Measurements from ENCODE around the gene LYPLAL1.

The LYPLAL1 gene

DNA sequence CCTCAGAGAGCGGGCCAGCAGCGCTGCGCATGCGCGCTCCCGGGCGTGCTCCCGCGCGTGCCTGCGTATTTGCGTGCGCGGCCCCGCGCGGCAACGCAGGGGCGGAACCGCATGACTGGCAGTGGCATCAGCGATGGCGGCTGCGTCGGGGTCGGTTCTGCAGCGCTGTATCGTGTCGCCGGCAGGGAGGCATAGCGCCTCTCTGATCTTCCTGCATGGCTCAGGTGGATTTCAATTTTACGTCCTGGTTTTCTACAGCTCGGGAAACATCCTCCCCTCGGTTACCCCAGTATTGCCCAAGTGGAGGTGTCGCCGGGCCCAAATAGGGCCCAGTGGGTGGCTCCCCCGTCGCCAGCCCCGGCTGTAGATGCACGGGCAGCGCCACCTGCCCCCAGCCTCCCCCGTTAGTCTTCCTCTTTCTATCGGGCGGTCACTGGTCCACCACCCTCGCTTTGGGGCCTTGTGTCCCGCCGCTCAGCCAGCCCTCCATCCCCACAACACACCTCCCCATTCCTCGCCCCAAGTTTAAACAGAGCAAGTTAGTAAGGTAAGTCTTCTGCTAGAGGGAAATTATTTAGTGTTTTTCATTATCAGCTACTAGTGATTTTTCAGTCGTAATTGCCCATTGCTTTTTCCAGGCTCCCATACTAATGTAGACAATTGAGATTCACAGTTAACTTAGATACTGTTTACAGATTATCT is at the start of gene LYPLAL1:
Gene LYPLAL1 (plus strand): TSS at position 121 of the 702 bp plus-strand sequence. CDS start 13 bp downstream, at position 134.
- DNase-seq (ENCODE audit: low read depth), result peak; percentile 88

DNA sequence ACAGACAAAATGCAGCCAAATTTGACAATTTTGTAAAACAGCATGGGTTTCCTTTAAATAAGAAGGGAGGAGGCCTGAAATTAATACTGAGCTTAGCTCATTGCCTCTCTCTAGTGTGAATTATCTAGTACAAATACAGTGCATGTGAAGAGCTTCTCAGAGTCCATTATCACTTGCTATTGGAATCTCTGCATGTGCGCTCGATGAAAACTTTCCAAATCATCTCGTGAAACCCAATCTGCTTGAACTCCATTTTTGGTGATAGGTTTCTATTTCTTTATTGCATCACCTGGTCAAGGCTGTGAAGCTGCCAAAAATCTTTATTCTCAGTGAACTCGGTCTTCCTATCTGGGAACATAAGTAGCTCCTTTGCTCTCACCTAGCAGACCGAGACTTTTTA is 49.5 kb upstream of the LYPLAL1 start:
- DNase-seq (ENCODE audit: low read depth), result no peak

GRCh38 chr1:219125342-219125741 is 48.3 kb upstream of the LYPLAL1 start:
- no peak for DNase-seq (ENCODE audit: low read depth)

- DNase-seq (ENCODE audit: low read depth), result no peak
Measured at GRCh38 chr1:219126377-219126776, 47.3 kb upstream of the LYPLAL1 start.

DNA sequence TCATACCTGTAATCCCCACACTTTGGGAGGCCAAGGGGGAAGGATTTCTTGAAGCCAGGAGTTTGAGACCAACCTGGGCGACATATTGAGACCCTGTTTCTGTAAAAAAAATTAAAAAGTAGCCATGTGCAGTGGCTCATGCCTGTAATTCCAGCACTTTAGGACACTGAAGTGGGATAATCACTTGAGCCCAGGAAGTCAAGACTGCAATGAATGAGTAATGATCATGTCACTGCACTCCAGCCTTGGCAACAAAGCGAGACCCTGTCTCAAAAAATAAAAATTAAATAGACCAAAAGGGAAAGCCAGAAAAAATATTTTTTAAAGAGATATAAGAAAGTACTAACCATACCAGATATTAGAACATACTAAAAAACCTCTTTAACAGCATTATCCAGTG is 44.7 kb upstream of the LYPLAL1 start:
- no peak for DNase-seq (ENCODE audit: low read depth)

- no peak for DNase-seq (ENCODE audit: low read depth)
Measured at GRCh38 chr1:219130366-219130935, 43.2 kb upstream of the LYPLAL1 start.

DNA sequence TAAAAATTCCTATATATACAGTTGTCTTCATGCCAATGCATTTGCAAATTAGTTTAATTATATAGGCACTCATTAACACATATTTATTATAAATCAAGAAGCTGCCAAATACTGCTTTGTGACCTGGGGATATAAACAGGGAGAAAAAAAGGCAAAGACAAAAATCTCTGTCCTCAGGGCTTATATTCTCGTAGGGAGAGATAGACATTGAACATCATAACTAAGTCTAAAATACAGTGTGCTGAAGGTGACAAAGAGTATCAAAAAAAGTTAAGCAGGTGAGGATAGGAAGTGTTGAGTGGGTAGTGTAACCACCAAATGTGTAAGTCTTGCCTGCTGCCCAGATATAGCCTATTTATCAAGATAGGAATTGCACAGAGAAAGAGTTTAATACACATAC is 40.7 kb upstream of the LYPLAL1 start:
- no peak for DNase-seq (ENCODE audit: low read depth)

DNA sequence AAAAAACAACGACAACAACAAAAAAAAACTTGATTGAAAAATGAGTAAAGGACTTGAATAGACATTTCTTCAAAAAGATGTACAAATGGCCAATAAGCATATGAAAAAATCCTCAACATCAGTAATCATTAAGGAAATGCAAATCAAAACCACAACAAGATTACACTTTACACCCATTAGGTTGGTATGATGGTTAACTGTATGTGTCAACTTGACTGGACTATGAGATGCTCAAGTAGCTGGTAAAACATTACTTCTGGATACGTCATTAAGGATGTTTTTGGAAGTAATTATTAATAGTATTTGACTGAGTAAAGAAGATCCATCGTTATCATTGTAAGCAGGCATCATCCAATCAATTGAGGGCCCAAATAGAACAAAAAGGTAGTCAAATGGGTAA is 34.9 kb upstream of the LYPLAL1 start:
- DNase-seq (ENCODE audit: low read depth), result no peak

GRCh38 chr1:219140303-219140877 is 33.3 kb upstream of the LYPLAL1 start:
- no peak for DNase-seq (ENCODE audit: low read depth)

- no peak for DNase-seq (ENCODE audit: low read depth)
Measured at GRCh38 chr1:219143735-219144134, 29.9 kb upstream of the LYPLAL1 start.

DNA sequence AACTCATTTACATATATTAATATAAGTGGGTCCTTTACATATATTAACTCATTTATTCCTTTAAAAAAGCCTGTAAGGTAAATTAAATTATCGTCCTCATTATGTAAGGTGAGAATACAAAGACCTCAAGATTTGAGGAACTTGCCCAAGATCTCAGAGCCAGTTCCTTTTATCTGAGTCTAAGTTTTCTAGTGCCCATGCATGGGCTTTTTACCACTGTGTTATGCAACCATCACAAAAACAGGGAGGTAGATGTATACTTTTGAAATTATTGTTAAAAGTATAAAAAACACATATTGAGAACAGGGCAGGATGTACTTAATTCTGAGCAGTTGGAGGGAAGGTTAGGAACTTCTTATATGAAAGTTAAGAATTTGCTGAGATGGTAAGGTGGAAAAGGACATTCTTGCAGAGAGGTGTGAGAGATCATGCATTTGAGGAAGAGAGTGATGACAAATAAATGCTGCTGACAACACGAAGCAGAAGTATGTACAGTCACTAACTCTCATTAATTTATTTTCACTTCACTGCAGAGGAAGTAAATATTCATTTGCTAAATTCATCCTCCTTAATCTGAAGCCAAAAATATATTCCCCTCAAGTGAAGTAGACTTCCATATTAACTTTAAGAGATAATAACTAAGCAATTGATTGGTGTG is 28.9 kb upstream of the LYPLAL1 start:
- DNase-seq (ENCODE audit: low read depth), result no peak

- DNase-seq (ENCODE audit: low read depth), result no peak
Measured at GRCh38 chr1:219147571-219148019, 26.1 kb upstream of the LYPLAL1 start.

DNA sequence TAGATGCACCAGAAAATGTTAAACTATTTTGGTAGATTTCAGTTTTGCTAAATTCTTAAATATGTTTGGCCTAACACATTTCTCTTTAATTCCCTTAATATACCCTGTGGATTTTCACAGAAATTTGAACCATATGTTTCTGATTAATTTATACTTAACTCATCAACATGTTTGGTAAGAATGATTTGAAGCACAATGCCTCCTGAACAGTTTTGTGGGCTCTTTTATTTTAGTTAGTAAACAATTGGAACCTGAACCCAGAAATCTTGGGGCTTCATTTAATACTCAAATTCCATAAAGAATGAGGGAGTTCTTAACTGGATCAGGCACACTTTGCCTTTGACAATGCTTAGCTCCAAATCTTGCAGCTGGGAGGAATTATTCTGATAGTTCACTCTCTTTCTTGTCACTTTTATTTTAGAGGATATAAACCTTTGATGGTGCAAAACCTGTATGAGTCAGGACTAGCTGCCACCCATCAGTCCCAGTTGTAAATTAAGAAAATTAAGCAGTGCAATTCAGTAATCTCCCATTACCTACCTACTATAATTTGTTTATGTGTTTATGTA is 24.6 kb upstream of the LYPLAL1 start:
- no peak for DNase-seq (ENCODE audit: low read depth)

DNA sequence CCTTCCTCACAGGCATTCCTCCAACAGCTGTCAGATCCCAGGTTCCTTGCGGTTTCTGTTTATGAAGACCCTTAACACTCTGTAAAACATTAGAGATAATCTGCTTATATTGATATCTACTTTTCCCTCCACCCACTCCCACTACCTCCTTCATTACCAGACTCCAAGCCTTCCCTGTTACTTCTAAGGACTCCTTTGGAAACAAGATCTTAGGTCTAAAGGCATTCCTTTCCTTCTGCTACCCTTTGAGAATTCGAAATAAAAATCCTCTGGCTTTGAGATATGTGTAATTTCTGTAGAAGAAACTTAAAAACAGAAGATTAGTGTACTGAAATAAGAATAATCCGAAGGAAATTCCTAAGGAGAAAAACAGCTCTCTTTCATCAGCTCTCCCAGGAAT is 23.7 kb upstream of the LYPLAL1 start:
- no peak for DNase-seq (ENCODE audit: low read depth)

- no peak for DNase-seq (ENCODE audit: low read depth)
Measured at GRCh38 chr1:219150913-219151312, 22.8 kb upstream of the LYPLAL1 start.

GRCh38 chr1:219151467-219151866 is 22.2 kb upstream of the LYPLAL1 start:
- no peak for DNase-seq (ENCODE audit: low read depth)

DNA sequence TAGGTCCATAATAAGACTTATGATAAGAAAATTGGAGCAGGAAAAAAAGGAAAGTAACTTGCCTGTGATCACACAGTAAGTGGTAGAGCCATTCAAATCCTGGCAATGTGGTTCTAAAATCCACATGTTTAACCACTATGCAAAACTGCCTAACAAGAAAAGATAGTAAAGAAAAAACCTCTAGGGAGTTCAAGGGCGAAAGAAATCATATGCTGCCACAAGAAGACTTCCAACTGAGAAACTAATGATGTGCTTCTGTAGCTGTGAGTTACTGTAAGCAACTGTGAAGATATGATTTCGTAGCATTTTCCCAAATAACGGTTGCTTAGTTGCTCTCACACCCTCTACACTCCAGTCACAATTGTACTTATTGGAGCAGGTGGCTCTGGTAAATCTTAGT is 20.9 kb upstream of the LYPLAL1 start:
- no peak for DNase-seq (ENCODE audit: low read depth)

DNA sequence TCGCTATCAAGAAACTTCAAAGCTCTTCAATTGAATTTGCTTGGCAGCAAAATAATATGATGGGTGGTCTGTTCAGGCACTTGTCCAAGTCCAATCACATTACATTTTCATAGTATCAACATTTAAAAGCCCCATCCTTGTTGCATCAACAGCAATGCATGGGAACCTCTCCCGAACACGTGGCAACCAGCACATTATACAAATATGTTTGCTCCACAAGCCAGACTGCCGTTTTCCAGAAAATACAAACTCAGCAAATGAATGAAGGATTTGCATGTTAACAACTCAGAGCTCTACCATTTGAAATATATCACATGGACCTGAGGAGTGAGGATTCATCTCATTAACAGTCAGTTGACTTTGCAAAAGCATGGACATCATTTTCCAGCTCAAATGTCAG is 20.0 kb upstream of the LYPLAL1 start:
- DNase-seq (ENCODE audit: low read depth), result no peak

DNA sequence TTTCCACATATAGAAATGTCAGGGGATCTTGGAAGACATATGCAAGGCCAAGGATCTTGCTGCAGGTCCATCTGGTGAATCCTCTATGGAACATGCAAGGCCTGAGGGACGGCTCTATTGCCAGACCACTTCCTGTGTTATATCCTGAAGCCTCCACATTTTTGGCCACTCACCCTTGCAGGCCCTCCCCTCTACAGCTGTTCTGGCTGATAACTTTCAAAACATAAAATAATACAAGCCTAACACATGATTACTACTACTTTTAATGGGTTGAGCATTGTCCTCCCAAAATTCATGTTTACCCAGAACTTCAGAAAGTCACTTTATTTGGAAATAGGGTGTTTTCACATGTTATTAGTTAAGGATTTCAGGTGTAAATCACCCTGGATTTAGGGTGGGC is 18.5 kb upstream of the LYPLAL1 start:
- no peak for DNase-seq (ENCODE audit: low read depth)

DNA sequence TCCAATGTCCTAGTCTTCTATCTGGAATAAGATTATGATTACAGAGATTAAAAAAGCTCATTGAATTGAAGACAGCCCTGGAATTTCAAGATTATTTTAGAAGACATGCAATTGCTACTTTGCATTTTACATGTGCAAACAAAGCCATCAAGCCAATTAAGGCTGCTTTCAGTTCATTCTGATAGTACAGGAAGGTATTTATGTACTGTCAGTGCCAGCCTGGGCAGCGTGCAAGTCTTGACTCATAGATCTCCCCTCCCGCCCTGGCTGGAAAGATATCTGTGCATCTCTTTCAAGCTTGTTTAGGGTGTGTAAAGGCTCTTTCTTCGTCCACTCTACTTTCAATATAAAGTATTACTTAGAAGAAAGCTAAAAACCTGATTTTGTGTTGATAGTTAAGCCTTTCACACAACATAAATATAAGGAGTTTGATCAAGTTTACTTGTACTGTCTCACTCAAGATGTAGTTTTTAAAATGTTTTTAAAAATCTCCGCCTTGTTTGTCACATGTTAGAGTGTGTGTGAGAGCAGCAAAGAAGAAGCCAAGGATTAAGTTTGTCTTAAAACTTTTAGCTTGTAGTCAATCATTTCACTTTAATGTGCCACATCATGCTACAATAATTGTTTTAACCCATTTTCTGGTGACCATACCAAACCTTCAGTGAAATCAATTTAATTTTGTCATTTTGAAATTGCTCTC is 13.6 kb upstream of the LYPLAL1 start:
- DNase-seq (ENCODE audit: low read depth), result no peak

GRCh38 chr1:219160967-219161366 is 12.7 kb upstream of the LYPLAL1 start:
- DNase-seq (ENCODE audit: low read depth), result no peak

- peak; percentile 42 for DNase-seq (ENCODE audit: low read depth)
Measured at GRCh38 chr1:219161371-219161770, 12.3 kb upstream of the LYPLAL1 start.

All from fibroblast of gingiva (primary cell).